SK-N-SH (cell line): ENCODE measurements around the gene PCNX2. TPM values are rescaled to one million over a fixed set of nuclear protein-coding genes. Genes with fewer than 3 reads are reported as not detected.

Experiments
- CTCF ChIA-PET: fragments of 300-600, 350-600 bp; formaldehyde crosslinking; extraction: SDS; loops from one replicate; lab custom pipeline; 2021; lab: Yijun Ruan, JAX
- POLR2A ChIA-PET: fragments of 350-600 bp; sonication (Branson Sonifier 250); formaldehyde crosslinking; extraction: SDS; loops from one replicate; lab custom pipeline; 2020; ENCODE audit warnings: antibody characterized with exemption, inconsistent platforms; lab: Yijun Ruan, JAX
- DNase-seq: peaks from one replicate; pipeline ENCODE4 v3.0.0; 2012
- H2AFZ ChIP-seq: fragments of 200-600 bp; sonication (generic); 2 replicates; pipeline ENCODE4 v1.8.1; 2016; ENCODE audit warnings: antibody characterized with exemption, mild to moderate bottlenecking, low read depth
- H3F3A ChIP-seq: fragments of 200-600 bp; sonication (generic); replicated peaks from 2 replicates; pipeline ENCODE3; 2016; ENCODE audit warnings: antibody characterized with exemption, mild to moderate bottlenecking; ENCODE audit not compliant: insufficient read depth
- H3K27ac ChIP-seq, 2 experiments: fragments of 200-500 bp in 1 of 2; fragments of 200-600 bp in 1 of 2; sonication (Bioruptor generic) in 1 of 2; sonication (generic), shearing (Covaris generic) in 1 of 2; 2 replicates each; pipeline versions ENCODE4 v1.5.1 to v1.6.1; 2014 to 2016; ENCODE audit warnings: low read depth in 2 of 2, inconsistent platforms in 1 of 2, low read length in 1 of 2, mild to moderate bottlenecking in 1 of 2, mixed read lengths in 1 of 2
- H3K27me3 ChIP-seq: fragments of 200-600 bp; sonication (generic), shearing (Covaris generic); 2 replicates; pipeline ENCODE4 v1.6.1; 2016; ENCODE audit warnings: mixed run types; ENCODE audit not compliant: insufficient read depth
- H3K36me3 ChIP-seq, 2 experiments: fragments of 200-500 bp in 1 of 2; fragments of 200-600 bp in 1 of 2; sonication (Bioruptor generic) in 1 of 2; sonication (generic) in 1 of 2; replicated peaks in 1 of 2; 2 replicates each; pipeline versions ENCODE3 to v1.5.1; 2014 to 2016; ENCODE audit warnings: low read length in 1 of 2, mild to moderate bottlenecking in 1 of 2; ENCODE audit not compliant: insufficient read depth in 2 of 2, control insufficient read depth in 1 of 2
- H3K4me1 ChIP-seq, 2 experiments: fragments of 200-500 bp in 1 of 2; fragments of 200-600 bp in 1 of 2; sonication (Bioruptor generic) in 1 of 2; sonication (generic), shearing (Covaris generic) in 1 of 2; 2 replicates each; pipeline versions ENCODE4 v1.5.1 to v1.6.1; 2014 to 2016; ENCODE audit warnings: low read depth in 1 of 2, low read length in 1 of 2, mixed run types in 1 of 2; ENCODE audit not compliant: insufficient read depth in 2 of 2, control insufficient read depth in 1 of 2
- H3K4me2 ChIP-seq: fragments of 200-600 bp; sonication (generic), shearing (Covaris generic); 2 replicates; pipeline ENCODE4 v1.6.1; 2017; ENCODE audit warnings: mixed run types
- H3K4me3 ChIP-seq, 2 experiments: fragments of 200-500 bp in 1 of 2; fragments of 200-600 bp in 1 of 2; sonication (Bioruptor generic) in 1 of 2; sonication (generic), shearing (Covaris generic) in 1 of 2; 2 replicates each; pipeline versions ENCODE4 v1.5.1 to v1.8.1; 2014 to 2016; ENCODE audit warnings: low read depth in 2 of 2, inconsistent platforms in 1 of 2, low read length in 1 of 2, mild to moderate bottlenecking in 1 of 2, mixed read lengths in 1 of 2, moderate library complexity in 1 of 2
- H3K79me2 ChIP-seq: fragments of 200-600 bp; sonication (generic); 2 replicates; pipeline ENCODE4 v1.8.1; 2017; ENCODE audit warnings: mild to moderate bottlenecking; ENCODE audit not compliant: insufficient read depth
- H3K9ac ChIP-seq: fragments of 200-600 bp; sonication (generic); 2 replicates; pipeline ENCODE4 v1.6.1; 2017; ENCODE audit warnings: mixed run types
- H3K9me2 ChIP-seq: fragments of 200-600 bp; sonication (generic); 2 replicates; pipeline ENCODE4 v1.6.1; 2017; ENCODE audit warnings: mixed run types
- H3K9me3 ChIP-seq: fragments of 200-600 bp; sonication (generic); 2 replicates; pipeline ENCODE4 v1.6.1; 2017; ENCODE audit warnings: mixed run types, mild to moderate bottlenecking, moderate library complexity
- H4K20me1 ChIP-seq: fragments of 200-600 bp; sonication (generic); 2 replicates; pipeline ENCODE4 v1.6.1; 2017; ENCODE audit warnings: mild to moderate bottlenecking, mixed run types; ENCODE audit not compliant: insufficient read depth
- CTCF ChIP-seq: fragments of 200-600 bp; sonication (generic); IDR thresholded peaks from 2 replicates; pipeline ENCODE4 v1.6.1; 2017; ENCODE audit warnings: antibody characterized with exemption, mild to moderate bottlenecking, moderate library complexity
- EP300 ChIP-seq, 2 experiments: IDR thresholded peaks; 2 replicates each; pipeline versions ENCODE4 v1.4.0 to v1.6.1; 2012; ENCODE audit warnings: borderline replicate concordance in 1 of 2, low read depth in 1 of 2, low read length in 1 of 2
- FOSL2 ChIP-seq: IDR thresholded peaks from 2 replicates; pipeline ENCODE4 v1.4.0; 2012; ENCODE audit warnings: low read depth, mild to moderate bottlenecking, moderate library complexity, borderline replicate concordance
- FOXJ3 ChIP-seq: sonication (generic); formaldehyde crosslinking; IDR thresholded peaks from 2 replicates; pipeline ENCODE4 v1.5.1; 2020; ENCODE audit warnings: mild to moderate bottlenecking, missing genetic modification reagents
- GABPA ChIP-seq: IDR thresholded peaks from 2 replicates; pipeline ENCODE4 v1.4.0; 2012; ENCODE audit warnings: low read depth, mild to moderate bottlenecking
- JUND ChIP-seq: IDR thresholded peaks from 2 replicates; pipeline ENCODE4 v1.4.0; 2012
- NRF1 ChIP-seq: IDR thresholded peaks from 2 replicates; pipeline ENCODE4 v1.6.1; 2012; ENCODE audit warnings: low read depth, mild to moderate bottlenecking, low read length
- RCOR1 ChIP-seq: fragments of 150-350 bp; IDR thresholded peaks from 2 replicates; pipeline ENCODE4 v1.6.1; 2017; ENCODE audit warnings: antibody characterized with exemption, low read length
- SIN3A ChIP-seq: IDR thresholded peaks from 2 replicates; pipeline ENCODE4 v1.6.1; 2012; ENCODE audit warnings: low read depth, mild to moderate bottlenecking, low read length, moderate library complexity, borderline replicate concordance
- TAF1 ChIP-seq: IDR thresholded peaks from 2 replicates; pipeline ENCODE4 v1.6.1; 2012; ENCODE audit warnings: low read depth, mild to moderate bottlenecking, low read length, moderate library complexity, borderline replicate concordance
- TCF12 ChIP-seq: IDR thresholded peaks from 2 replicates; pipeline ENCODE4 v1.4.0; 2012
- TEAD4 ChIP-seq: IDR thresholded peaks from 2 replicates; pipeline ENCODE4 v1.4.0; 2012; ENCODE audit warnings: mild to moderate bottlenecking, borderline replicate concordance; ENCODE audit not compliant: insufficient read depth
- USF1 ChIP-seq: IDR thresholded peaks from 2 replicates; pipeline ENCODE4 v1.4.0; 2012; ENCODE audit warnings: low read depth, borderline replicate concordance
- YY1 ChIP-seq: IDR thresholded peaks from 2 replicates; pipeline ENCODE4 v1.4.0; 2012; ENCODE audit warnings: low read depth, mild to moderate bottlenecking
- WGBS: methylation state at CpG from one replicate; pipeline ENCODE4 v1.1.6; 2017; ENCODE audit warnings: low lambda C conversion rate; 5-methylcytosine and 5-hydroxymethylcytosine counted together
- polyA plus RNA-seq, 3 experiments: library from polyadenylated mRNA; depleted of rRNA; stranded (reverse); fragments of >200 nt; gene quantifications; 2 replicates each; pipeline ENCODE4 v1.2.3, GENCODE V29; 2012
- TF ChIP-seq, protein P1 (sequence below): fragments of 150-350 bp; IDR thresholded peaks from 2 replicates; pipeline ENCODE4 v1.6.1; 2016; ENCODE audit warnings: mild to moderate bottlenecking, low read depth, low read length

Gene PCNX2
- polyA plus RNA-seq, 1 of the 3 experiments (the other 2 are of a cell fraction), result 10.6 TPM

- H3K36me3 ChIP-seq, result no peaks in the 10 kb centered on the region
- H3K4me3 ChIP-seq, result peak overlapping the region; percentile 87 to 97
- H3K27me3 ChIP-seq, result no peaks in the 10 kb centered on the region
- CTCF ChIA-PET, result no interaction called here
- peak overlapping the region; percentile 97 for H3K4me2 ChIP-seq
- H3K9ac ChIP-seq, result peak overlapping the region; percentile 70
- H3K27ac ChIP-seq, result peak overlapping the region; percentile 44 to 54; a peak in 2 of 4 replicates
- H3F3A ChIP-seq, result peaks cover 8% of the 10 kb centered on the region
- peak; percentile 59 for DNase-seq
- TF ChIP-seq JUND, result peak; percentile 66; the same call in 1 of the 2 replicates
- TF ChIP-seq, protein P1, sequence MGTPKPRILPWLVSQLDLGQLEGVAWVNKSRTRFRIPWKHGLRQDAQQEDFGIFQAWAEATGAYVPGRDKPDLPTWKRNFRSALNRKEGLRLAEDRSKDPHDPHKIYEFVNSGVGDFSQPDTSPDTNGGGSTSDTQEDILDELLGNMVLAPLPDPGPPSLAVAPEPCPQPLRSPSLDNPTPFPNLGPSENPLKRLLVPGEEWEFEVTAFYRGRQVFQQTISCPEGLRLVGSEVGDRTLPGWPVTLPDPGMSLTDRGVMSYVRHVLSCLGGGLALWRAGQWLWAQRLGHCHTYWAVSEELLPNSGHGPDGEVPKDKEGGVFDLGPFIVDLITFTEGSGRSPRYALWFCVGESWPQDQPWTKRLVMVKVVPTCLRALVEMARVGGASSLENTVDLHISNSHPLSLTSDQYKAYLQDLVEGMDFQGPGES, result no peak
- TF ChIP-seq FOSL2, result peak; percentile 62; the same call in 1 of the 2 replicates
- POLR2A ChIA-PET, result no interaction called here
- WGBS, result under 1% methylated on average over 8 of the region's 8 CpGs
- H4K20me1 ChIP-seq, result no peaks in the 10 kb centered on the region
- peak overlapping the region; percentile 99 for H2AFZ ChIP-seq
- H3K9me3 ChIP-seq, result no peaks in the 10 kb centered on the region
- H3K9me2 ChIP-seq, result no peaks in the 10 kb centered on the region
- peaks cover 18% of the 10 kb centered on the region for H3K79me2 ChIP-seq
- H3K4me1 ChIP-seq, result peaks cover 0 to 9% of the 10 kb centered on the region in 2 experiments; a peak in 2 of 4 replicates
These were observed 650 bp downstream of the PCNX2 start for GRCh38 chr1:233294913-233295236.

- Histone ChIP-seq H4K20me1 (no peaks in the 10 kb centered on the region), H3K4me3 (peak overlapping the region in 1 of 2 experiments; percentile 87; a peak in 1 of 4 replicates), H3K27me3 (no peaks in the 10 kb centered on the region), H3K9me2 (no peaks in the 10 kb centered on the region), H3F3A (peaks cover 8% of the 10 kb centered on the region), H2AFZ (no peak overlapping the region), H3K4me1 (peaks cover 0 to 9% of the 10 kb centered on the region in 2 experiments; a peak in 2 of 4 replicates), H3K79me2 (peaks cover 18% of the 10 kb centered on the region), H3K4me2 (peak overlapping the region; percentile 14; the same call in 1 of the 2 replicates), H3K9me3 (no peaks in the 10 kb centered on the region), H3K27ac (no peak overlapping the region), H3K36me3 (no peaks in the 10 kb centered on the region), H3K9ac (no peak overlapping the region)
- WGBS, result 97% methylated on average over 3 of the region's 3 CpGs
- no peak for DNase-seq
- ChIA-PET POLR2A (no interaction called here), CTCF (interaction anchor here (1.1 to 1.3 kb wide), 2 partner anchors 11 to 17 kb away, joined by 3 read pairs; no protein-coding TSS in a partner anchor)
- no peak for TF ChIP-seq TCF12
- TF ChIP-seq TAF1, result no peak
- no peak for TF ChIP-seq SIN3A
- no peak for TF ChIP-seq GABPA
- no peak for TF ChIP-seq FOXJ3 (CRISPR knock-in tag)
- no peak for TF ChIP-seq NRF1
- no peak for TF ChIP-seq CTCF
- TF ChIP-seq RCOR1, result no peak
- no peak for TF ChIP-seq YY1
- TF ChIP-seq TEAD4, result no peak
- TF ChIP-seq EP300 (IDR thresholded peaks at IDR 0.05; ENCODE audit: borderline replicate concordance in 1 of 2, low read depth in 1 of 2, low read length in 1 of 2), result no peak
- no peak for TF ChIP-seq USF1
These were observed 1.7 kb downstream of the PCNX2 start for GRCh38 chr1:233293556-233294446.
